K562 (cell line): ENCODE results near the gene RUNX1. TPM values are rescaled to one million over a fixed set of nuclear protein-coding genes. Genes with fewer than 3 reads are reported as not detected.

Experiments
- ATAC-seq: fragments of 200-7000 bp; cut with Tn5 transposase; 3 replicates; pipeline ENCODE4 v1.9.1; 2020; ENCODE audit warnings: moderate library complexity
- BruUV-seq: library from RNA; stranded (reverse); fragments of 400-500 nt; replicated peaks from 2 replicates; lab custom pipeline; 2021; lab: Mats Ljungman, UMichigan
- CTCF ChIA-PET: fragments of 300-600 bp; formaldehyde crosslinking; extraction: SDS; loops from one replicate; lab custom pipeline; 2021; ENCODE audit warnings: low intra/inter-chr PET ratio; lab: Yijun Ruan, JAX
- POLR2A ChIA-PET: fragments of 300-600, 350-650 bp; sonication (Branson Sonifier 250); formaldehyde crosslinking; extraction: SDS; loops from one replicate; lab custom pipeline; 2021; ENCODE audit warnings: antibody characterized with exemption, inconsistent platforms; lab: Yijun Ruan, JAX
- DNase-seq, 4 experiments: peaks; one replicate each; pipeline versions ENCODE4 v3.0.0 to v3.0.0-alpha.2; 2011 to 2018; ENCODE audit warnings: low spot score in 3 of 4, mixed read lengths in 3 of 4; ENCODE audit errors: extremely low read depth in 1 of 4
- FAIRE-seq: peaks from 2 replicates; lab custom pipeline; 2011; peaks lifted over from hg19 to GRCh38; lab: Jason Lieb, UNC
- H2AFZ ChIP-seq: 2 replicates; pipeline ENCODE4 v1.6.0; 2011; ENCODE audit warnings: low read depth, low read length, control low read depth, inconsistent platforms
- H3K27ac ChIP-seq: fragments of 200-600 bp; 3 replicates; pipeline ENCODE4 v1.8.0; 2011; ENCODE audit warnings: low read depth, mild to moderate bottlenecking, control low read depth, inconsistent platforms, low read length, moderate library complexity, mixed read lengths; ENCODE audit errors: extremely low read depth
- H3K27me3 ChIP-seq, 2 experiments: fragments of 300-600 bp in 1 of 2; 2 replicates in 1 of 2; 3 replicates in 1 of 2; pipeline versions ENCODE4 v1.6.0 to v1.8.0; 2011; ENCODE audit warnings: inconsistent platforms in 2 of 2, low read length in 2 of 2, mild to moderate bottlenecking in 1 of 2, mixed read lengths in 1 of 2, moderate library complexity in 1 of 2; ENCODE audit not compliant: control insufficient read depth in 2 of 2, insufficient read depth in 2 of 2
- H3K36me3 ChIP-seq: fragments of 300-600 bp; 3 replicates; pipeline ENCODE4 v1.8.0; 2011; ENCODE audit warnings: mild to moderate bottlenecking, low read length, inconsistent platforms; ENCODE audit not compliant: control insufficient read depth, insufficient read depth
- H3K4me1 ChIP-seq, 2 experiments: fragments of 200-600 bp in 1 of 2; replicated peaks in 1 of 2; 2 replicates in 1 of 2; 3 replicates in 1 of 2; pipeline versions ENCODE4 v1.5.1 to v1.8.0; 2011; ENCODE audit warnings: inconsistent platforms in 2 of 2, low read length in 2 of 2, mild to moderate bottlenecking in 1 of 2, mixed read lengths in 1 of 2, moderate library complexity in 1 of 2; ENCODE audit not compliant: control insufficient read depth in 2 of 2, insufficient read depth in 2 of 2
- H3K4me2 ChIP-seq: 2 replicates; pipeline ENCODE4 v1.6.1; 2011; ENCODE audit warnings: low read length, control low read depth, inconsistent platforms, mixed read lengths; ENCODE audit not compliant: insufficient read depth
- H3K4me3 ChIP-seq: fragments of 200-600 bp; sonication (generic), shearing (Covaris generic); 2 replicates; pipeline ENCODE4 v1.5.1; 2016; ENCODE audit warnings: control low read depth, inconsistent platforms
- H3K79me2 ChIP-seq: fragments of 200-600 bp; 3 replicates; pipeline ENCODE4 v1.8.0; 2011; ENCODE audit warnings: low read length, inconsistent platforms; ENCODE audit not compliant: control insufficient read depth, insufficient read depth
- H3K9ac ChIP-seq, 2 experiments: 2 replicates each; pipeline versions ENCODE4 v1.6.0 to v1.6.1; 2011; ENCODE audit warnings: low read depth in 2 of 2, low read length in 2 of 2, control low read depth in 1 of 2, inconsistent platforms in 1 of 2, mild to moderate bottlenecking in 1 of 2, mixed read lengths in 1 of 2; ENCODE audit not compliant: insufficient read depth in 1 of 2
- H3K9me1 ChIP-seq: one replicate; pipeline ENCODE4 v1.6.0; 2011; ENCODE audit warnings: inconsistent platforms, mild to moderate bottlenecking, low read length, moderate library complexity; ENCODE audit not compliant: control insufficient read depth, insufficient read depth
- H3K9me3 ChIP-seq: replicated peaks from 2 replicates; pipeline ENCODE4 v1.5.1; 2011; ENCODE audit warnings: low read depth, low read length, inconsistent platforms; ENCODE audit not compliant: control insufficient read depth, insufficient read depth
- H4K20me1 ChIP-seq: replicated peaks from 2 replicates; pipeline ENCODE4 v1.6.1; 2011; ENCODE audit warnings: low read length, inconsistent platforms, mixed read lengths; ENCODE audit not compliant: control insufficient read depth, insufficient read depth
- ARNT ChIP-seq, 2 experiments: fragments of 450-650 bp; IDR thresholded peaks; 2 replicates each; pipeline ENCODE4 v1.6.1; 2016; ENCODE audit warnings: mild to moderate bottlenecking in 1 of 2
- GABPB1 ChIP-seq: sonication (generic); formaldehyde crosslinking; IDR thresholded peaks from 2 replicates; pipeline ENCODE4 v1.8.0; 2022; ENCODE audit warnings: mild to moderate bottlenecking, missing genetic modification reagents
- MAFK ChIP-seq: IDR thresholded peaks from 2 replicates; pipeline ENCODE4 v1.6.1; 2011; ENCODE audit warnings: low read length, improper control_type of control experiment
- MIER1 ChIP-seq: fragments of 450-650 bp; IDR thresholded peaks from 2 replicates; pipeline ENCODE4 v1.6.1; 2016; ENCODE audit warnings: antibody characterized with exemption, mild to moderate bottlenecking, low read depth
- MNT ChIP-seq, 2 experiments: fragments of 450-650 bp; conservative IDR thresholded peaks; 2 replicates each; pipeline ENCODE4 v1.6.1; 2017; ENCODE audit warnings: mild to moderate bottlenecking in 2 of 2, moderate library complexity in 2 of 2
- RREB1 ChIP-seq: fragments of 250-450 bp; sonication (Bioruptor Pico); IDR thresholded peaks from 2 replicates; pipeline ENCODE4 v1.4.0; 2020
- ZNF592 ChIP-seq: fragments of 450-650 bp; IDR thresholded peaks from 2 replicates; pipeline ENCODE4 v1.6.1; 2017; ENCODE audit warnings: antibody characterized with exemption, mild to moderate bottlenecking
- WGBS: fragments of 100-300 bp; shearing (Covaris generic); methylation state at CpG from one replicate; pipeline ENCODE4 v1.1.6; 2016; ENCODE audit warnings: low coverage, mixed read lengths; ENCODE audit not compliant: insufficient coverage; ENCODE audit errors: missing lambda C conversion rate; 5-methylcytosine and 5-hydroxymethylcytosine counted together
- in situ Hi-C: fragments of 300-500 bp; cut with MboI; formaldehyde crosslinking; loops from 4 replicates; pipeline ENCODE4 v1.15.0; 2018; ENCODE audit warnings: inconsistent platforms, mixed read lengths
- intact Hi-C: fragments of 100-400 bp; cut with micrococcal nuclease; formaldehyde crosslinking; loops from 2 replicates; pipeline ENCODE4 v1.14.2; 2022
- polyA plus RNA-seq, 8 experiments: library from polyadenylated mRNA; depleted of rRNA in 4 of 8; stranded (reverse) in 5 of 8; unstranded in 3 of 8; fragments of >200 nt; fragmentation: Nextera tagmentation in 2 of 8; fragmentation: Illumina TruSeq in 1 of 8; extraction: Ambion mirVana in 2 of 8; extraction: Trizol in 1 of 8; gene quantifications; 2 replicates each; pipeline versions ENCODE4 v1.2.1 to v1.2.3, GENCODE V29; 2011 to 2014; ENCODE audit warnings: inconsistent platforms in 1 of 8, missing spikeins in 1 of 8
- total RNA-seq, 7 experiments: library from RNA; depleted of rRNA in 6 of 7; stranded (reverse); fragments of >200 nt in 6 of 7; fragmentation: Illumina TruSeq in 2 of 7; extraction: Trizol in 2 of 7; gene quantifications; 2 replicates each; pipeline versions ENCODE4 v1.2.1 to v1.2.3, GENCODE V29; 2011 to 2021; ENCODE audit warnings: low replicate concordance in 1 of 7

RUNX1 gene
- total and polyA plus RNA-seq, 9 of the 15 experiments (the other 6 are each of a cell fraction or from before 2014, with no cell fraction given), result 2.2 to 68.6 (median 17.8) TPM

- Histone ChIP-seq H3K9me1 (no peaks in the 10 kb centered on the region), H3K9ac (peak overlapping the region; percentile 89 to 97), H3K36me3 (peaks cover 8% of the 10 kb centered on the region; the same call in 2 of the 3 replicates), H3K27me3 (no peaks in the 10 kb centered on the region), H4K20me1 (peaks cover 16% of the 10 kb centered on the region), H3K4me3 (peak overlapping the region; percentile 68), H3K4me2 (peak overlapping the region; percentile 85), H3K27ac (peak overlapping the region; percentile 94), H3K79me2 (peaks cover 56% of the 10 kb centered on the region), H2AFZ (peak overlapping the region; percentile 83), H3K9me3 (0 out of 2 replicates have a peak, but pooled peaks cover 5% of the 10 kb centered on the region), H3K4me1 (peaks cover 16 to 40% of the 10 kb centered on the region in 2 experiments)
- FAIRE-seq (peak; percentile 77), DNase-seq (peak; percentile 90 to 98 (median 95)), ATAC-seq (peak; percentile 75)
- WGBS, result under 1% methylated on average over 66 of the region's 96 CpGs
- CTCF ChIA-PET, result interaction anchor here (2.9 kb wide), 1 partner anchor 511 kb away, joined by 19 read pairs; no protein-coding TSS in a partner anchor
- in situ Hi-C loops (loop anchor here (5.0 kb wide), 1 partner anchor 139 kb away; no protein-coding TSS in a partner anchor), intact Hi-C loops (loop anchor here (1.0 to 5.0 kb wide), 9 partner anchors 20 to 620 kb away; no protein-coding TSS in a partner anchor)
- POLR2A ChIA-PET, result interaction anchor here (0.6 to 5.4 kb wide), 36 partner anchors 8 to 977 kb away, joined by 3 to 54 read pairs (median 5); no protein-coding TSS in a partner anchor
- BruUV-seq, result no TSS peak
- TF ChIP-seq RREB1 (CRISPR knock-in tag) (0 out of 2 replicates have a peak, but pooled peaks have one; percentile 5), GABPB1 (CRISPR knock-in tag) (no peak; the same call in 1 of the 2 replicates), MAFK (no peak), ARNT (IDR thresholded peaks at IDR 0.05) (no peak), MIER1 (no peak), ZNF592 (peak; percentile 57; the same call in 1 of the 2 replicates), MNT (conservative IDR thresholded peaks at IDR 0.05) (no peak; a peak in 1 of 4 replicates)
Measured at GRCh38 chr21:34888569-34889319, 160.4 kb downstream of the RUNX1 start.
